Dermis blood vessel endothelial cell (primary cell): ENCODE results near the gene KCND3. TPM values are rescaled to one million over a fixed set of nuclear protein-coding genes. Genes with fewer than 3 reads are reported as not detected.

Experiments
- DNase-seq: peaks from one replicate; pipeline ENCODE4 v3.0.0; 2010
- total RNA-seq: library from RNA; depleted of rRNA; stranded (reverse); fragments of >200 nt; gene quantifications from 2 replicates; pipeline ENCODE4 v1.2.3, GENCODE V29; 2014

KCND3 gene
- total RNA-seq, 1 donor from 2014 or later, result 0.34 TPM

GRCh38 chr1:111720977-111721786 lies 268.3 kb downstream of the KCND3 start:
- no peak for DNase-seq

Other genes with a start within 250 kb of the KCND3 start
- gene DDX20, start 233.8 kb downstream of the KCND3 start, total RNA-seq, result 25.6 and 28.1 TPM in 2 replicates